Muscle of arm (tissue), 12 donors: ENCODE measurements around the gene SLC2A6. TPM values are rescaled to one million over a fixed set of nuclear protein-coding genes. Genes with fewer than 3 reads are reported as not detected.

Experiments
- DNase-seq: peaks from one replicate; pipeline ENCODE4 v3.0.0-alpha.2; 2013
- polyA plus RNA-seq, 12 donors: library from polyadenylated mRNA; unstranded; fragments of 120-200 nt; gene quantifications; one replicate each; pipeline ENCODE4 v1.2.1, GENCODE V29; 2013; ENCODE audit not compliant: insufficient read length in 12 of 12

SLC2A6 gene
- polyA plus RNA-seq, 12 donors: 0.87 to 1.6 (median 1.1) TPM; not detected in 2

DNA sequence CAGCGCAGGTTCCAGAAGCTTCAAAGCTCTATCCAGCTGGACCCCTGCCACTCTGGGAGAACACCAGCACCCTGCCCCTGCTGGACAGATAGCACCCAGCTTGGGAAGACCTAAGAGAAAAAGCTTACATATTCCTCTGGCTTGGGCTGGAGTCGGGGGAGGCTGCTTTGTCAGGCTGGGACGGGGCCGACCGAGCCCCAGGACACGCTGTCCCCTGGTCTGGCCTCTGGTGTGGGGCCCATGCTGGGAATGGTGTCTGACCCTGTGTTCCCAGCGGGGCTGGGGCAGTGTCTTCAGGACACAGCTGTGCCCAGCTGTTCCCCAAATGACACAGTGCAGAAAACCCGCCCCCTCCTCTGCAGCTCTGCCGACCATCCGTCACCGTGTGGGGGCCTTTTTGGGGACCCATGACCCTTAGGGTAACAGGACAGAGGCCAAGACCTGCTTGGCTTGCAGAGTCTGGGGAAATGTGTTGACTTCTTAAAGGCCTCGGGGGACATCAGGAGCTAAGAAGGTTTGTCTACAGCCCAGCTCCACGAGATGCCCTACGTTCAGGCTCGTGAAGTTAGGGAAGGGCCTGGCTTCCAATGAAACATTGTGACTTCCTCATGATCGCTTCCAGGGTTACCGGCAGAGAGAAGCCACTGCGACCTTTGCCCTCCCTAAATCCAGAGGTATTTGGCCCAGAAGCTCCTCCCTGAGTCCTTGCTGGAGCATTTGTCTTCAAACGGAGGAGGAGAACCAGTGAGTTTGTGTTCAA lies 20.4 kb upstream of the SLC2A6 start:
- no peak for DNase-seq

DNA sequence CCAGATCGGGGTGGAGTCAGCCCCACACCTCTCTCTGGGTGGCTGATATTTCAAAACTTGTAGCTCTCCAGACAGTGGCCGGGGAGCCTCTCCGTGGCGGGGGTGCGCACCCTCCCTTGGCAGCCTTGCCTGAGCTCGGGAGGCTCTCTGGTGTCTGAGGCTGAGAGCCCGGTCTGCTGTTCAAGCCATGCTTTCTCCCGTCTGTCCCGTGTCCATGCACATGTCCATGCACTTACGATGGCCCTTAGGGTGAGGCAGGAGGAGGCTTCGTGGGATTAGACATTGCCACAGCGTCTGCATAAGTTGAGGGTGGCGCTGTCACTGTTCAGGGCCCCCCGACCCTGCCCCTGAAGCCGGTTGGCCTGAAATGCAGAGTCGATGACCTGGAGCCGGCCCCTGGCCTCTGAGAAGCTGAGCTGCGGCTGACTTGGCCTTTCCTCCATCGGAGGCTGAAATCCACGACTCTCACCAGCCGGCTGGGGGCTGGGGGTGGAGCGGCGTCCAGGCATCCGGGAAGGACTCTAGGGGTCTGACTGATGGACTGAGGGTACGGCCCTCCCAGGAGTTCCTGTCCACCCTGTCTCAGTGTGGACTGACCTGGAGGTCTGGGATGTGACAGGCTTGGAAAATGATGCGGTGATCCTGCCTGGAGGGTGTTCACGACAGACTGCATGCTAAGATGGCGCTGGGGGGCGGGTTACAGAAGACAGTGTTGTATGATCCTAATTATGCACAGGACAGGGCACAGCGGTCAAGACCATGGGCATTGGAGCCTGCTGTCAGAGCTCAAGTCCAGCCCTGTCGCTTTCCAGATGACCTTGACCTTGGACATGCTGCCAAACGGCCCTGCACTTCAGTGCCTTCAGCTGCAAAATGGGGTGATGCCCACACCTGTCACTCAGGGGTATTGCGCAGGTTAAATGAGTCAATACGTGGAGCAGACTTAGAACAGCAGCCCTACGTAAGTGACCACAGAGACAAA lies 18.3 kb upstream of the SLC2A6 start:
- no peak for DNase-seq

DNA sequence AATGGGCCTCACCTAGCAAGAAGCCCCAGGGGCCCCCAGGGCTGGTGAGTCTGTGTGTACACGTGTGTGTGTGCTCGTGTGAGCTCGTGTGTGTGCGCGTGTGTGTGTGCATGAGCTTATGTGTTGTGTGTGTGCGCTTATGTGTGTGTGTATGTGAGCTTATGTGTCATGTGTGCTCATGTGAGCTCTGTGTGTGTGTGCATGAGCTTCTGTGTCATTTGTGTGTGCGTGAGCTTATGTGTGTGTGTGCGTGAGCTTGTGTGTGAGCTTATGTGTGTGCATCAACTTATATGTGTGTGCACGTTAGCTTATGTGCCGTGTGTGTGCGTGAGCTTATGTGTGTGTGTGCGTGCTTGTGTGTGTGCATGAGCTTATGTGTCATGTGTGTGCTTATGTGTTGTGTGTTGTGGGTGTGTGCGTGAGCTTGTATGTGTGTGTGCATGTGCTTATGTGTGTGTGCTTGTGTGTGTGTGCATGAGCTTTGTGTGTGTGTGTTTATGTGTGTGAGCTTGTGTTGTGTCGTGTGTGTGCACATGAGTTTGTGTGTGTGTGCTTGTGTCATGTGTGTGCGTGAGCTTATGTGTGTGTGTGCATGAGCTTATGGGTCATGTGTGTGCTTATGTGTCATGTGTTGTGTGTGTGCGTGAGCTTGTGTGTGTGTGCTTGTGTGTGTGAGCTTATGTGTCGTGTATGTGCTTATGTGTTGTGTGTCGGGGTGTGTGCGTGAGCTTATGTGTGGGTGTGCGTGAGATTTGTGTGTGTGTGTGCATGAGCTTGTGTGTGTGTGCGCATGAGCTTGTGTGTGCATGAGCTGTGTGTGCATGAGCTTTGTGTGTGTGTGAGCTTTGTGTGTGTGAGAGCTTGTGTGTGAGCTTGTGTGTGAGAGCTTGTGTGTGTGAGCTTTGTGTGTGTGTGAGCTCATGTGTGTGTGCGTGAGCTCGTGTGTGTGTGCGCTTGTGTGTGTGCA lies 16.7 kb upstream of the SLC2A6 start:
- DNase-seq: no peak

DNA sequence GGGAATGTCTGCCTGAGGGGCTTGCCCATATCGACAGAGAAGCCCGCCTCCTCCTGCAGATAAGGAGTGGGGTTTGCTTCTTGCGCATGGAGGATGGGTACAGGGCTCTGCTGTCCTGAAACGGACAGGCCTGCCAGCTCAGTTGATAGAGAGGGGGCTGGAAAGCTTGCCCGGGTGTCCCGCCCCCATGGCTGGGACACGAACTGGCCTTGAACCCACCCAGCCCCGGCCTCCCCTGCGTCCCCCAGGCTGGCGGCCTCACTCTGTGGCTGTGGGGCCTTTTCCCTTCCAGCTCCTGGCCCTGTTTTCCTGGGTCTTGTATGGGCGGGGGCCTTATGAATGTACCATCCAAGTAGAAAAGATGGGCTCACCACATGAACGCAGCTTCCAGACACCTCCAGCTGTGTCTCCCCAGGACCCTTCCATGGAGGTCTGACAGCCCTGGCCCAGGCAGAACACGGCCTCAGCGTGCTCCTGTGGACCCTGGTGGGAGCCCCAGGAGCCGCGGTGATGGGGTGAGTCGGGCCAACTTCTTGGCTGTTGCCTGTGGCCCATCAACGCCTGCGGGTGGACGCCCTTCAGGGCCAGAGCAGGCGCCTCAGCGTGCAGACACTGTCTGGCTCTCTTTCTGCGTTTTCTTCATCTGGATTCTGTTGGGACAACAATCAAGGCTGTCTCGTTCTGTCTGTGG lies 15.9 kb upstream of the SLC2A6 start:
- DNase-seq: no peak

DNA sequence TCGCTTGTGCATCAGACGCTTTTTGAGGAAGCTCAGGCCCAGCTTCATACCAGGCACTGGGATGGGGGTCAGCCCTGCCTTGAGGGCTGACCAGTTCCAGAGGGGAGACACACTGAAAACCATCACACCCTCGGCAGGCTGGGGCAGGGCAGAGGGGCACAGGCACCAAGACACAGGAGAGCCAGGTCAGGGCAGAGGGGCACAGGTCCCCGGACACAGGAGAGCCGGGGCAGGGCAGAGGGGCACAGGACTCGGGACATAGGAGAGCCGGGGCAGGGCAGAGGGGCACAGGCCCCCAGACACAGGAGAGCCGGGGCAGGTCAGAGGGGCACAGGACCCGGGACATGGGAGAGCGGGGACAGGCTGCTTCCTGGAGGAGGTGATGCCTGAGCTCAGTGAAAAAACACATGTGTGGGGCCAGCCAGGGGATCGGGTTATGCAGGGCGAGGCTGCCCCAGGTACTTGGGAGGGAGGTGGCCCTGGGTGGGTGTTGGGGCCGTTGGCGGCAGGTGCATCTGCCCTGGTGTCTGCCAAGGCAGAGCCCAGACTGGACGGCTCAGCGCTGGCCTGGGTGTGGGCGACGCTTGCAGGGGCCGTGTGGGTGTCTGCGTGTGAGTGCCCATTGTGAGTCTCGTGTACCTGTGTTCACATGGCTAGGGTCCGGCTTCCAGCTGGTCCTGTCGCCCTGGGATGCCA lies 15.1 kb upstream of the SLC2A6 start:
- DNase-seq: no peak

DNA sequence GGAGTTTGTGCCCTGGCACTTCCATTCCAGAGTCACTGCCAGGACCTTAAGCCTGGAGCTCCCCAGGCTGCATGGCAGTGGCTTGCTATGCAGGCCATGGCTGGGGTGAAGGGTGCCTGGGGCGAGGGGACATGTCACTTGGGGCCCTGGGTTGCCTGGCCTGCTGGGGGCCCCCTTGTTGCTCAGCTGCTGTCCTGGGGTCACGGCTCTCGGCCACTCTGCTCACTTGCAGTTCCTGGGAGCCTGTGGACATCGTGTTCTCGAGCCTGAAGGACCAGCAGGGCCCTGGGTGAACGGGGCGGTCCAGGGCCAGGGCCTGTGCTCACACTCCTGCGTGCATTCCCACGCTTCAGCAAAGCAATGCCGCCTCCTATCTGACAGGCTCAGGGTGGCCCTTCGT lies 14.5 kb upstream of the SLC2A6 start:
- DNase-seq: no peak

DNA sequence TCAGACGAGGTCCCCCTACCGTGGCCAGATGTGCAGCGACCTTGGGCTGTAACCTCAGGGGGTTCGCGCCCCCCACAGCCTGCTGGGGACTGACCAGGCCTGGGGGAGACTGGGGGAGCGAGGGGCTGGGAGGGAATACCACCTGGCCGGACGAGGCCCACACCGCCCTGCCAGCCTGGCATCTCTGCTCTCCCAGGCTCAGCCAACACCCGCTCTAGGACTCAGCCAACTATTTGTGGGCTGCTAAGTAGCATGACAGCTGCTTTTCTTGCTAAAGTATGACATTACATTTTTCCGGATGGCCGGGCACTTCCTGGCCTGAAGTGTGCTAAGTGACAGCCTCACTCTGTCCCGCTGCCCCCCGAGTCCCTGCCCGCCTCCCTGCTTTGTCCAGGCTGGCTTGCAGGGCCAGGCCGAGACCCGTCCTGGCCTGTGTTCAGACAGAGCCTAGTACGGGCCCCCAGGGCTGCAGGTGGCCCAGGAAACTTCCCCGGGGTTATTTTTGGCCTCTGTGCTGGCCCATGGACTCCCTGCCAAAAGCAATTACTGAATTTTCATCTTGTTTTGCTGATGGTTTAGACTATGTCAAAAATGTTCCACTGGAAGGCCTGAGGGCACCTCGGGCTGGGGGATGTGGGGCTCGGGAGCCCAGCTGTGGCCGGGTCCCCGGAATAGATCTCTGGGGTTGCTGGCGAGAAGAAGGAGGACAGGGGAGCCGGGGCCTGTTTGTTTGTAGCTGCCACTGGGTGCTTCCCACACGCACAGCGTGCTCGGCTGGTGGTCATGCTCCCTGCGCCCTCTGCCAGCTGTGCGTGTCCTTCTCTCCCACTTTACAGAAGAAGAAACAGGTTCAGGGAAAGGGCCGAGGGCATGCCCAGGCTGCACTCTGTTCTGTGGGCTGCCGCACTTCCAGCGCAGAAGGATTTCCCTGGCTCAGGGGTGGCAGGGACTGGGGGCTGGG lies 13.4 kb upstream of the SLC2A6 start:
- peak; percentile 45 for DNase-seq

DNA sequence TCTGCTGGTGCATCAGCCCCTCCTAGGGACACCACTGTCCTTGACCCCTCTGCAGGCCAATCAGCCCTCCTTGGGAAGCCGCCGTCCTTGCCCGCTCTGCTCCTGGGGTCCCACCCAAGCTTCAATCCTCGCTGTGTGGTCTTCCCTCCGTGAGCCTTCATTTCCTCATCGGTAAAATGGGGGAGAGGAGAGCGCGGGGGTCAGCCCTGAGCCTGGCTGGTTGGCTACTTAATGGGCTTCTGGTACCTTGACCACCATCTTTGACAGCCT lies 12.7 kb upstream of the SLC2A6 start:
- no peak for DNase-seq

DNA sequence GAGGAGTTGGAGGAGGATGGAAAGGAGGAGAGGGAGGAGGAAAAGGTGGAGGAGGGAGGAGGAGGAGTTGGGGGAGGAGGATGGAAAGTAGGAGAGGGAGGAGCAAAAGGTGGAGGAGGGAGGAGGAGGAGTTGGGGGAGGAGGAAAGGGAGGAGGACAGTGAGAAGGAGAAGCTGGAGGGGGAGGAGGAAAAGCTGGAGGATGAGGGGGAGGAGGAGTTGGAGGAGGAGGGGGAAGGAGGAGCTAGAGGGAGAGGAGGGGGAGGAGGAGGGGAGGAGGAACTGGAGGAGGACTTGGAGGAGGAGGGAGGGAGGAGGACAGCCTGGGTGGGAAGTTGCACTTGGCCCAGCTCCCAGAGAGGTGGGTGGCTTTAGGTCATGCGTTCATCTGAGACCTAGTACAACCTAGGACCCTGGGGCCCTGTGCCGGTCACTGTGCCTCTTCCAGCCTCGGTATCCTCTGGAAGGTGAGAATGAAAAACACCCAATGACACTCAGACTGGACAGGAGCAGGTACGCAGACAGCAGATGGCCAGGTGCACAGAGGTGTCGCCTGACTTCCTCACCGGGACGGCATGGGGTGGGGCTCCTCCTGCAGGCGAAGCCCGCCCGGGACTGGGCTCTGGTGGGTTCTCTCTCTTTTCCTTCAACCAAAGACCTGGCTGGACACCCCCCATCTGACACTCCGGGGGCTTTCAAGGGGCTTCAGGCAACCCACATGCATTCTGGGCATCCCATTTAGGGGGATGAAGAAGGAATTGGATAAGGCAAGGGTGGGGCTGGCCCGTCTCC lies 12.2 kb upstream of the SLC2A6 start:
- no peak for DNase-seq

DNA sequence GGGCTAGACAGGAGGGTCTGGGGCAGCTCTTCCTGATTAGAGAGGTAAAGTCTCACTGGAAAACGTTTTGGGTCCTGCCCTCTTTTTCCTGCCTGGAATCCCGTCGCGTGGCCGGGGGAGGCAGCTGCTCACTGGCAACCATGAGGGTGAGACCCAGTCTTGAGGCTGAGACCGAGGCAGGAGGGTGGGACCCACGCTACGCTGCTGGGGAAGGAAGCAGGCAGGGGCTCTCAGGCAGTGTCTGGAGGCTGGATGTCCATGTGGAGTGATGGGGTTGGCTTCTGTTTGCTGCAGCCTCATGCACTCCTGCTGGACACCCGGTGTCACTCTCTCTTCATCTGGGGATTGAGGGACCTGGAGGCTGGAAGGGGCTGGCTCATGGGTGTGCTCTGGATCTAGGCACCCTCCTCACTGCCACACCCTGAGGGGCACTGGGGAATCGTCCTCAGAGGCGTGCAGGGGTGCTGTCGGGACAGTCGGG lies 11.3 kb upstream of the SLC2A6 start:
- no peak for DNase-seq

DNA sequence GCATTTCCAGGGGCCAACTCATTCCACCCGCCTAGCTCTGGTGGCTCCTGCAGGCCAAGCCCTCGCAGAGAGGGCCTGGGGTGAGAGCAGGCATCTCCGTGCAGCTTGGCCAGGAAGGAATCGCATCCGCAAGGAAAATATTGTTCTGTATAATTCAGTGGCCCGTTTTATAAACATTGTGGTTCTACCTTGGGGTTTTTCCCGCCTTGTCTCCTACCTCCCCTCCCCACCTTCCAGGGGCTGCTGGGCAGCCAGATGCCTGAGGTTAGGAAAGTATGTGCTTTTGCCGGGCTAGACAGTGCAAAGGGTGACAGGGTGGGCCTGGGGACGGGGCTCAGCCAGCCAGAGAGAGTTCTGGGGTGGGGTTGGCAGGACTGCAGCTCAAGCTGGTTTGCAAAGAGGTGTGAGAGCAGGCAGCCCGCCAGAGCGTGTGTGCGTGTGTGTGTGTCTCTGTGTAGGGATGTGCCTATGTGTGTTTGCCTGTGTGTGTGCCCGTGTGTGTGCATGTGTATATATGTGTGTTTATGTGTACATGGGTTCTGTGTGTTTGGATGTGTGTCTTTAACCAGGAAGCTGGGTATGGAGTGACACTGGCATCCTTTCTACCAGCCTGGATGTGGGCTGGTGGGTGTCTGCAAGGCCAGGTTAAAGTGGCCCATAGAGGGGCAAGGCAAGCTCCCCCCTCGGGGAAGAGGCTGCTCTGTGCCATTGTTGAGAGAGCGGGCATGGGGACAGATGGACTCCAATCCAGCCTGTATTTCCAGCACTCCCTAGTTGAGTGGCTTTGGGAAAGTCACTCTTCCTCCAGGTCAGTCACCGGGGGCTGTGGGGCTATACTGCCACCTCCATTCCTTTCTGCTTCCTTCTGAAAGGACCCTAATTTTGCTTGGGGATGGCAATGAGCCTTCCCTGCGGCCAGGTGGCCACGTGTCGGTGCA lies 10.6 kb upstream of the SLC2A6 start:
- DNase-seq: no peak

DNA sequence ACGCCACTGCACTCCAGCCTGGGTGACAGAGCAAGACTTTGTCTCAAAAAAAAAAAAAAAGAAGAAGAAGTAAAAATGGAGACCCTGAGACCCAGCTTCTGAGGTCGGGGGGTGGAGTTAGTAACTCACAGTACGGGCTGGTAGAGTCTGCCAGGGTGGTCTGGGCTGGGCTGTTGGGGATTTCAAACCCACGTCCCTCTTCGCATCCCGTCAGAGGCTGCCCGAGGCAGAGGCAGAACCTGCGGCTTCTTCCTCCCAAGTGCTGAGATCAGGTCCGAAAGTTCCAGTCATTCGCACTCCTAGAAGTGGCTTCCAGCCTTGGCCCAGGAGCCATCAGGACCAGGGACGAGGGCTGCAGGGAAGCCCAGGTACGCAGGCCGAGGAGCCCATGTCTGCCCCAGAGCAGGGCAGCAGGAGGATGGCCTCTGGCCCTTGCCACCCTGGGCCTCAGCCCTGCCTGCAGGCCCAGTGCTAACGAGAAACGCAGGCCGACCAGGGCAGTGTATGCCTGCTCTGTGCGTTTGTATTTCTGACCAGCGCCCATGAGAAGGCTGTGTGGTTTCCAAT lies 9.9 kb upstream of the SLC2A6 start:
- DNase-seq: no peak

DNA sequence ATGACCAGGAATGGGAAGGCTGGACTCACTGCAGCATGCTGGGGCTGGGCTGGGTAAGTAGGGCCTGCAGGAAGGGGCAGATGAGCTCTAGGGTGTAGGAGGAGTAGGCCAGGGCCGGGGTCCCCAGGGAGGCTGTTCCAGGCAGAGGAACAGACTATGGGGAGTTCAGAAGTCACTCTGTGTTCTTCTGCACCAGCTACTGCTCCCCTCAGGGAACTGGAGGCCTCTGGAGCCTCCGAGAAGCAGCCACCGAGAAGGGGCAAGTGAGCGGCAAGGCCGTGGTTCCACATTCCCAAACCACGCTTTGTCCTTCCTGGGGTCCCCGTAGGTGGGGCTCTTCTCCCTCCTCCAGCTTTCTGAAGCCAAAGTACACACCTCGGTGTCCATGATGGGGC lies 8.4 kb upstream of the SLC2A6 start:
- no peak for DNase-seq

DNA sequence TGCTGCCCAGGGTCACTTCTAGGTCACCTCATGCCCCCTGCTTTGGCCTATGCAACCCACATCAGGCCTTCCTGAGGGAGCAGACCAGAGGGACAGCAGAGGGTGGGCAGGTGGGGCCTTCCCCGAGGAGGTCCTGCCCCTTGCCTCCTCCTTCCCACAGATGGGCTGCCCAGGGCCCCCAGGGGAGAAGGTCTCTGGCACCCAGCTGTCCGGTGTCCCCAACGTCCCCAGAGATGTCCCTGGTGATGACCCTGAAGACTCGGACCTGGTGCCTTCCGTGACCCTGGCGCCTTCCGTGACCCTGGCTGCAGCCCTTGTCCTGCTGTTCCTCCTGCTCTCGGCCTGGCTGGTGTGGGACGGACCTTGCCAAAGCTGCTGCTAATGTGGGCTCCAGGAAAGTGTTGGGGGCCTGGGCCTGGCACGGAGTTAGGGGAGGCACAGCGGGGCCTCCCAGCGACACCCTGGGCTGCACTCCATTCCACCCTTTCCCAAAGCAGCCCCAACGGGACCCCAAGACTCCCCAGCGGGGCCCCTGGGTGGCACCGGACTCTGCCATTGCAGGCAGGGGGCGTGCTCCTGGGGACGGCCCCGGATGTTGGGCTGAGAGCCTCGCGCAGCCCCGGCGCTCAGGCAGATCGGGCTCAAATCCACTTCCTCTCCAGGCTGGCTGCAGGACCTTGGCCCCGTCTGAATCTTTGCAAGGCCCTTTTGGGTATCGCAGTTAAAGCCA lies 6.8 kb upstream of the SLC2A6 start:
- no peak for DNase-seq

DNA sequence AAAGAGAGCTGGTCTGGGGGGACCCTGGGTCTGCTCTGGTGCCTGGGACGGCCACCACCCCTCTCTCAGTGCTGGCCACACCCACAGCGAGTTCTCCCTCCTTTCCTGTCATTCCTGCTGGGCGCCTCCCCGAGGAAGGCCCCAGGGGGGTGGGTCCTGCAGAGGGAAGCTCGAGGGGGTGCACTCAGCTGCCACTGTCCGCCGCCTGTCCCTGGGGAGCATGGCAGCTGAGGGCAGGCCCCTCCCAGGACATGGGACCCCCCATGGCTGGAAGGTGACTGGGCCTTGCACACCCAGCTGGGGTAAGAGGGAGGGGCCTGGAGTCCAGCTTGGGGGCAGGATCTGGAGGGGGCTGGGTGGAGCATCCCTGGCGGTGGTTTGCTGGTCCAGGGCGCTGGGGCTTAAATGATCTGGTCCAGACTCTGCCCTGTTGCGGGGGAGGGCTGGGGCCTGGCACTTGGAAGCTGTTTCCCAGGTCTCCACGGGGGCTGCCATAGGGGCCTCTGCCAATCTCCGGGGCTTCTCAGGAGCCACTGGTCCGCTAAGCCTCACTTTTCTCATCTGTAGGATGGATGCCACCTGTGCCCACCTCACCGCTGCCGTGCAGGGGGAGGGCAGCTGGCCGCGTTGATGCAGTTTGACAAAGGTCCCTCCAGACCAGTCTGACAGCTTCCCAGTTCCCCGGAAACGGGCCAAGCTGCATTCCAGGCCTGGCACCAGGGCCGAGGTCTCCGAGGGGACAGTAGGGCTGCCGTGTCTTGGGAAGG lies 6.0 kb upstream of the SLC2A6 start:
- DNase-seq: no peak

DNA sequence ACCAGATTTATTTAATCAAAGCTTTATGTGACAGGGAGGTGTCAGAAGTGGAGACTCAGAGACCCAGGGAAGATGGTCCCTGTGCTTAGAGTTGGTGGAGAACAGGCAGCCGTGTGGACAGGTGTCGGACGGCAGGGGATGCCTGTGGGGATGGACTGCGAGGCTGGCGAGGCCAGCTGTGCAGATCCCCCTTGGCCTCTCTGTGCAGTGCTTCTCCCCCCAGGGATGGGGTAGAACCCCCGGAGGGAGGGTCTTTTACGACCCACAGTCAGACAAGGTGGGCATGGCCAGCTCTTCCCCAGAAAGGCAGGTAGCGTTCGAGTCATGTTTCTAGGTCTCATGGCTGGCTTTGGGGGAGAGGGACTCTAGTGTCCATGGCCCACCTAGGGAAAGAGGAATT lies 4.7 kb upstream of the SLC2A6 start:
- DNase-seq: no peak
